HL-60/S4 (cell line): ENCODE data around the gene ZMYND8.
"Not testable (repeated sequence)": the region's sequence is repeated elsewhere in the genome, so short reads cannot be mapped to it uniquely, and the experiment has no call there.

Experiments used
- in situ Hi-C: fragments of 300-500 bp; cut with MboI; formaldehyde crosslinking; loops from 2 replicates; pipeline ENCODE4 v1.14.3; 2022; ENCODE audit warnings: low sequenced_read_pairs

Gene ZMYND8

GRCh38 chr20:47314647-47315338, 41.7 kb downstream of the ZMYND8 start:
- in situ Hi-C loops: no loop called here

- in situ Hi-C loops: no loop called here
Observed at GRCh38 chr20:47311967-47312681, 44.4 kb downstream of the ZMYND8 start.

DNA sequence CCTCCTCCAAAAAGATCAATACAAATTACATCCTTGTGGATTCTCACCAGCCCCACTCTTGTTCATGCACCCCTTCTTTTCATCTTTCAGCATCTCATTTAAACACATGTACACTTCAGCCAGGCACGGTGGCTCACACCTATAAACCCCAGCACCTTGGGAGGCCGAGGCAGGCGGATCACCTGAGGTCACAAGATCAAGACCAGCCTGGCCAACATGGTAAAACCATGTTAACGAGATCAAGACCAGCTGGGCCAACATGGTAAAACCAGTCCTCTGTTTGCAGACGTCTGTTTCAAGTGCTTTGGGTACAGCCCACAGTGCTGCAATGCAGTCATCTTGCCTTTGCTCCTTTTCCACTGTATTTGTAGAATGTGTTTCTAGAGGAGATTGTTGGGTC, 45.3 kb downstream of the ZMYND8 start:
- in situ Hi-C loops: no loop called here

DNA sequence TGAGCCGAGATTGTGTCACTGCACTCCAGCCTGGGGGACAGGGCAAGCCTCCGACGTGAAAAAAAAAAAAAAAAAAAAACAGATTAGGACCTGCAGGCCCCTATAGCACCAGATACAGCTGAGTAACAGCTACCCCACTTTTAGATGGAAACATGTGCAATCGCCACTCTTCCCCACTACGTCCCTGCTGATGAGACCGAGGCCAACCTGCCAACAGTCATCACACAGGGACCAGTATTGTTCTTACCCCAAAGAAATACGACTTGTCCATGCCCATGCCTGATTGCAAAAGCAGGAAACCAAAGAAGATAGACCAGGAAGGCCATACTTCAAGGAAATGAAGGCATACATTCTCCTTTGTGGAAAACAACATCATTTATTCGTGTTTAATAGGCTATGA, 45.8 kb downstream of the ZMYND8 start:
- in situ Hi-C loops: no loop called here

DNA sequence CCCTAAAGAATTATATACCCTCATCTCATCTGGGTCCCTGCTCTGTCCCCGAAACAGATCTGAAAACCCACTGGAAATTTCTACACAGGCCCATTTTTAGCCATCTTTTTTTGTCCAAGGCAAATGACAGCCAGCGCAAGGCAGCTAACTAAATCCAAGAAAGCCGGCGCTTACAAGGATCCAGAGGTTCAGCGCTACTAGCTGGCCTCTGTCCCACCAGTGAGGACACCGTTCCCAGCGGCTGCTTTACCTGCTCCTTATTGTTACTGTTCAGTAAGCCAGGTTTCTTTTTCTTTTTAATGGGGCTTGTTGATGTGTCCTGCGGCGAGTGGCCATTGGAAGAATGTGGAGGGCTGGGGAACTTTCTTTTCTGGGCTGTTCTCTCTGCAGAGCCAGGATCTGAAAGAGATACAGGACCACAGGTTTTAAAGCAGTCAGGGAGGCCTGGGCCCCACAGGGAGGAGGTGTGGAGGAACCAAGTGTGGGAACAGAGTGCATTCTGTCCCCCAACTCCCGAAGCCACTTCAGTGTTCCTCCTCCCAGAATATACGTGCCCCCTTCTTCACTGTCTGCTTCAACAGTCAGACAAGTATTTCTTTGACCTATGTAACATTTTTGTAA, 46.6 kb downstream of the ZMYND8 start:
- in situ Hi-C loops: no loop called here

- in situ Hi-C loops: no loop called here
Observed at GRCh38 chr20:47309394-47309793, 47.1 kb downstream of the ZMYND8 start.

DNA sequence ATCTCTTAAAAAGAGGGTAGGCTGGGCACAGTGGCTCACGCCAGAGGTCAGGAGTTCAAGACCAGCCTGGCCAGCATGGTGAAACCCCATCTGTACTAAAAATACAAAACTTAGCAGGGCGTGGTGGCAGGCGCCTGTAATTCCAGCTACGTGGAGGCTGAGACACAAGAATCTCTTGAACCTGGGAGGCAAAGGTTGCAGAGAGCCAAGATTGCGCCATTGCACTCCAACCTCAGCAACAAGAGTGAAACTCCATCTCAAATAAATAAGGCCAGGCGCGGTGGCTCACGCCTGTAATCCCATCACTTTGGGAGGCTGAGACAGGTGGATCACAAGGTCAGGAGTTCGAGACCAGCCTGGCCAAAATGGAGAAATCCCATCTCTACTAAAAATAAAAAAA, 48.9 kb downstream of the ZMYND8 start:
- in situ Hi-C loops: not testable (repeated sequence)

DNA sequence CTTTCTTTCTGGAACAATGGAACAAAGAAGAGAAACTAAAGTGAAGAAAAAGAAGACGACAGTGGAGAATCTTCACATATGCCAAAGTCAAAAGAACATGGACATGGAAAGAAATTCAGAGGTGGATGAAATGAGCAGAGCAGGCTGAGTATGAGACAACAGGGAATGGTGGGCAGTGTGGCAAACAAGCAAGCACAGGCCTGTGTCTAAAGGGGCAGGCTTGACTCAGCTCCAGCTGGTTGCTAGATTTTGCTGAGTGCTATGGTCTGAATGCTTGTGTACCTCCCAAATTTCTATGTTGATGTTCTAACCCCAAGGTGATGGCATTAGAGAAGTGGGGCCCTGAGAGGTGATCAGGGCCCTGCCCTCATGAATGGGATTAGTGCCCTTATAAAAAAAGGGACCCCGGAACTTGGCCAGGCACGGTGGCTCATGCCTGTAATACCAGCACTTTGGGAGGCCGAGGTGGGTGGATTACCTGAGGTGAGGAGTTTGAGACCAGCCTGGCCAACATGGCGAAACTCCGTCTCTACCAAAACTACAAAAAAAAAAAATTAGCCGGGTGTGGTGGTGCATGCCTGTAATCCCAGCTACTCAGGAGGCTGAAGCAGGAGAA, 49.6 kb downstream of the ZMYND8 start:
- in situ Hi-C loops: no loop called here

DNA sequence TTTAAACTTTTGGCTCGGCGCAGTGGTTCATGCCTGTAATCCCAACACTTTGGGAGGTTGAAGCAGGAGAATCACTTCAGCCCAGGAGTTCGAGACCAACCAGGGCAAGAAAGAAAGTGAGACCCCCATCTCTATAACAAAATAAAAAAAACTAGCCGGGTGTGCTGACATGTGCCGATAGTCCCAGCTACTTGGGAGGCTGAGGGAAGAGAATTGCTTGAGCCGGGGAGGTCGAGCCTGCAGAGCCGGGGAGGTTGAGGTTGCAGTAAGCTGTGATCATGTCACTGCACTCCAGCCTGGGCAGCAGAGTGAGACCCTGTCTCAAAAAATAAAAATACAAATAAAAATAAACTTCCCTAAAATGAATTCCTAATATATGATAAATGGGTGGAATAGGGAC, 50.4 kb downstream of the ZMYND8 start:
- in situ Hi-C loops: no loop called here

GRCh38 chr20:47305667-47306066, 50.8 kb downstream of the ZMYND8 start:
- in situ Hi-C loops: no loop called here

GRCh38 chr20:47304287-47304686, 52.2 kb downstream of the ZMYND8 start:
- in situ Hi-C loops: no loop called here

DNA sequence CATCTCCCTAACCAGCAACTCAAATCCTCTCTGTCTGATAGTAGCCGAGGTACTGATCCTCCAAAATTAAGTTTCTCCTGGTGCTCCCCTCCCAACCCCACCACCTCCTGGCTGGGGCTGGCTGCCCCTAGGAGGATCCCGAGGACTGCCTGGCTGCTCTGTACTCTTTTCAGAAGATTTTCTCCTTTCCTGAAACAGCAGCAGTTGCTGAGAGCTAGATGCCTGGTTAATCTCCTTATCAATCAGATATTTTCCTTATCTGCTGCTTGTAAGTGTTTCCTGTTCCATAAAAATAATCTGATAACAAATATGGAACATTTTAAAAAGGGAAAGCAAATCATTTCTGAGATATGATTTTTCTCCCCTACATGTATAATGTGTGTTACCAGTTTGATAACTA, 52.8 kb downstream of the ZMYND8 start:
- in situ Hi-C loops: no loop called here

GRCh38 chr20:47300071-47300470, 56.4 kb downstream of the ZMYND8 start:
- in situ Hi-C loops: no loop called here

DNA sequence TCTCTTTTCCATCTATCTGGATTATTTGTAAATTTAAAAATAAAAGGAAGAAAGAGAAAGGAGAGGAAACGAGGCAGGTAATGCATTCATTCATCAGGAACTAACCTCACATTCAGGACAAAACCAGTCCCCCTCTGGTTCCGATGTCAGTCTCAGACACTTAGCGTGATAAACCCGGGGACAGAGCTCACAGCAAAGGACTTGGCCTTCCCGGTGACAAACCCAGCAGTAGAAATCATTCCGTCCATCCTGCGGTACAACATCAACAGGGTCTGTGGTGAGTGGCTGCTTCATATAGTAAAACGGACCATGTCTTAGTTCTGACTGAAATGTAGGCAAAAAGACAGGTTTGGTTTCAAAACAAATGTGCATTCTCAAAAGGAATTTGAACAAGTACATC, 57.9 kb downstream of the ZMYND8 start:
- in situ Hi-C loops: no loop called here

DNA sequence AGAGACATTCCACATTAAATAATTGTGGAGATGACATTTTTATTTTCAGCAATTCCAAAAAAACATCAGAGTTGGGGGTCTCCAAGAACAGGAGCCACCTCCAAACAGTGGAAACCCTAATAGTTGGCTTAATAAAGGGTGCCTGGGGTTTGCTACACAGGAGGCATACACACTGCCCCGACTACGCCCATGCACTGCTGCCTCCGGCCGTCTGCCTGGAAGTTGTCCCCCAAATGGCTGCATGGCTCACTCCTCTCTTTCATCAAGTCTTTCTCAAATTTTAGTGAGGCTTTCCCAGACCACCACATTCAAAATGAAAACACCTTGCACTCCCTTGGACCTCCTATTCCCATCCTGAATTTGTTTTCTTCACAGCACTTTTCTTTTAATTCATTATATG, 58.8 kb downstream of the ZMYND8 start:
- in situ Hi-C loops: no loop called here

DNA sequence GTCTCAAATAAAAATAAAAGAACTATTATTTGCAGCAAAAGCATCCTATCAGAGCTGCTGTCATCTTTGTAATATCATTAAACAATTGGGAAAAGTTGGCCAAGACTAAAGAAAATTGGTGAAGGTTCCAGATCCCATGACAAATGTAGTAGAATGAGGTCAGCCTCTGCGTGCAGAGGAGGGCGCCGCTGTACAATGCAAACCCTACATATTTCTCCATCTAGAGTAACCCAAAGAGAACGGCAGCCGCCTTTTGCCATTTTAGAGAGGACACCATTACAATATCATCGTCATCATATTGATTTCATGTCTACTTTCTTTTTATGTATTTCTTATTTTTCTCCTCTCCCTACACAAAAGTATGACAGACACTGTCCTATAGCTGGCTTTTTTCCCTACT, 59.5 kb downstream of the ZMYND8 start:
- in situ Hi-C loops: no loop called here

DNA sequence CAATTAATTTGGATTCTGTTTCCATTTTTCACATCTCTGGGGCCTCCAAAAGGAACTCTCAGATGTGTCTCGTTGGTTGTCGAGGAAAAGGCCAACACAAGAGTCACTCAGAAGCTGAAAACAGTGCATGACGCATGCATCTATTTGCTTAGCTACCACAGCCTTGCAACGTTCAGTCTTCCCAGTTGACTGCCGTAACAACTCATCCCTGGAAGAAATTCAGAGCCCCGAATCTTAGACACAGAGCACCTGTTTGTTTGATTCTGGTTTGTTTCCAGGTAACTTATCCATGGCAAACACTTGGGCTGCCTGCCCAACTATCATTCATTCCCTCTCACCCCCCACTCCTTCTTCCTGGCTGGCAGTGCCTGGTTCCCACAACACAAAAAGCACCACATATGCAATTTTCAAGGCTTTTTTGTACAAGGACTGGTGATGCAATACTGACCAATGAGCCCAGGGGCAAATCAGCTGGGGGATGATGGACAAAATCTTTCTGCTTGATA, 60.5 kb downstream of the ZMYND8 start:
- in situ Hi-C loops: no loop called here

DNA sequence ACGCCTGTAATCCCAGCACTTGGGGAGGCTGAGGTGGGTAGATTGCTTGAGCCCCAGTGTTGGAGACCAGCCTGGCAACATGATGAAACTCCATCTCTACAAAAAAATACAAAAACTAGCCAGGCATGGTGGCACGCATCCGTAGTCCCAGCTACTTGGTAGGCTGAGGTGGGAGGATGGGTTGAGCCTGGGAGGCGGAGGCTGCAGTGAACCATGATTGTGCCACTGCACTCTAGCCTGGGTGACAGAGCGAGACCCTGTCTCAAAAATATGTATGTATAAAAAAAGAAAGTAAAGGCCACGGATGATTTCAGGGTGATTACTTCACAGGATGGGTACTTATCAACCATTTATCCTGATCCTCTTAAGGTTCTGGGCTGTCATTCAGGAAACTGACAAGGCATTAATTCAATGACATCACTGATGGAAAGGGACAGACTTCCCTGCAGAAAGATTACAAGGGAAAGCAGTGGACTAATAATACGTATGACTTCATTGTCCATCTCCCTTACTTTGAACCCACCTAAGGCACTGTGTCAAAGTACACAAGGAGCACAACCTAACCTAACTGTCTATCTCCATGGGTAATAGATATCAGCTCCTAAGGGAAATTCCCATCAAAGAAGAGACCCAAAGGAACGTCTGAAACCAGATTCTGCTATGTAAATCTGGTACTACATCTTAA, 61.2 kb downstream of the ZMYND8 start:
- in situ Hi-C loops: no loop called here

DNA sequence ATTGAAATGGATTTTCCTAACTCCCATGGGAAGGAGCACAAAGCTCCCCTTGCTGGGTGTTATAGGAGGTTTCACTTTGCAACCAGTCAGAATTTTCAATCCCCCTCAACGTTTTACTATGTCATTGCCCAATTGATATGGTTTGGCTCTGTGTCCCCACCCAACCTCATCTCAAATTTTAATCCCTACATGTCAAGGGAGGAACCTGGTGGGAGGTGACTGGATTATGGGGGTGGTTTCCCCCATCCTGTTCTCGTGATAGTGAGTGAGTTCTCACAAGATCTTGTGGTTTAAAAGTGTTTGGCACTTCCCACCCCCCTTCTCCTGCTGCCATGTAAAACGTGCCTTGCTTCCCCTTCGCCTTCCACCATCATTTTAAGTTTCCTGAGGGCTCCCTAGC, 62.9 kb downstream of the ZMYND8 start:
- in situ Hi-C loops: no loop called here

DNA sequence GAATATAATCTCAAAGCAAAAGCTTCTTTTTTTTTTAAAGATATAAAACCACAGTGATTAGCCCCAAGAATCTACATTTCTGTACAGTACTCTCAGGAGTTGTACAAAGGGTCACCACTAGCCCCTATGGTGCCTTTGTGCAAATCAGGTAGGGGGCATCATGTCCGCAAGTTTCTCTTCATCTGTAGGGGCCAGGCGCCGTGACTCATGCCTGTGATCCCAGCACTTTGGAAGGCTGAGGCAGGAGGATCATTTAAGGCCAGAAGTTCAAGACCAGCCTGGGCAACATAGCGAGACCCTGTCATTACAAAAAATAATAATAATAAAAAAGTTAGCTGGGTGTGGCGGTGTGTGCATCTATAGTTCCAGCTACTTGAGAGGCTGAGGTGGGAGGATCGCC, 63.9 kb downstream of the ZMYND8 start:
- in situ Hi-C loops: no loop called here
